Ovary (tissue), 9 donors: ENCODE data around the gene NUP93. TPM values are rescaled to one million over a fixed set of nuclear protein-coding genes. Genes with fewer than 3 reads are reported as not detected.

Experiments used
- DNase-seq, 5 donors: peaks; one replicate each; pipeline ENCODE4 v3.0.0-alpha.2; 2019 to 2020
- H3K27ac ChIP-seq, 2 donors: fragments of 200-600 bp; one replicate each; pipeline versions ENCODE4 v1.5.1 to v1.8.0; 2019 to 2022
- H3K27me3 ChIP-seq: fragments of 200-600 bp; one replicate; pipeline ENCODE4 v1.8.0; 2022
- H3K36me3 ChIP-seq: fragments of 200-600 bp; sonication (generic); one replicate; pipeline ENCODE4 v1.5.1; 2019
- H3K4me1 ChIP-seq: one replicate; pipeline ENCODE4 v1.8.1; 2013; ENCODE audit warnings: mild to moderate bottlenecking, moderate library complexity; ENCODE audit not compliant: insufficient read depth
- H3K4me3 ChIP-seq: fragments of 200-600 bp; sonication (generic); one replicate; pipeline ENCODE4 v1.5.1; 2017
- H3K9me3 ChIP-seq, 2 donors: fragments of 200-600 bp in 1 of 2; sonication (generic) in 1 of 2; one replicate each; pipeline versions ENCODE4 v1.5.1 to v1.8.1; 2013 to 2019; ENCODE audit warnings: mild to moderate bottlenecking in 1 of 2, moderate library complexity in 1 of 2
- EP300 ChIP-seq: sonication (generic); formaldehyde crosslinking; IDR thresholded peaks from one replicate; pipeline ENCODE4 v1.6.1; 2017; ENCODE audit warnings: antibody characterized with exemption
- POLR2A ChIP-seq: fragments of 450-650 bp; IDR thresholded peaks from one replicate; pipeline ENCODE4 v1.6.1; 2017; ENCODE audit warnings: antibody characterized with exemption, mild to moderate bottlenecking, moderate library complexity
- WGBS, 3 donors: extraction: QIAGEN DNeasy Blood & Tissue Kit in 1 of 3; methylation state at CpG; one replicate each; pipeline versions ENCODE4 v1.1.5 to v1.1.7; 2013 to 2017; 5-methylcytosine and 5-hydroxymethylcytosine counted together
- intact Hi-C, 4 donors: fragments of 100-400 bp; cut with DNase I; formaldehyde crosslinking; loops; one replicate each; pipeline versions ENCODE4 v1.11.0 to v1.15.1; 2022 to 2023
- polyA plus RNA-seq, 2 donors: library from polyadenylated mRNA; stranded (reverse); fragments of 200-250 nt in 1 of 2; fragments of 350-450 nt in 1 of 2; fragmentation: Illumina TruSeq in 1 of 2; extraction: RNeasy Lipid Tissue Mini Kit (QIAGEN cat#74804) in 1 of 2; gene quantifications; one replicate each; pipeline ENCODE4 v1.2.3, GENCODE V29; 2013 to 2014
- total RNA-seq, 7 donors: library from RNA; depleted of rRNA in 2 of 7; stranded (reverse); fragments of >200 nt in 2 of 7; fragmentation: NEBNext Ultra II Directional in 3 of 7; extraction: Animal tissue kit (Norgen Biotek cat#: 25700) in 3 of 7; gene quantifications; one replicate each; pipeline versions ENCODE4 v1.1.0 to v1.2.4, GENCODE V29; 2016 to 2023
- TF ChIP-seq, protein P1 (sequence below), 3 donors: fragments of 450-650 bp in 2 of 3; fragments of 200-600 bp in 1 of 3; IDR thresholded peaks; one replicate each; pipeline versions ENCODE4 v1.5.1 to v1.8.0; 2016 to 2022; ENCODE audit warnings: antibody characterized with exemption in 3 of 3, mild to moderate bottlenecking in 1 of 3
- donor health status: DM: no; HTN: no; CAD: no; lungs with moderate emphysema.
- donor health status: DM: no; HTN: no; CAD: no.
- donor health status: Bipolar disorder and iron deficiency.
- donor health status: DM: yes; HTN: yes; CAD: no.
- donor health status: DM: no; HTN: no; CAD: no.
- donor health status: DM: yes; HTN: yes; CAD: no.

NUP93 gene
- total and polyA plus RNA-seq, 9 donors, result 24.1 to 53.9 (median 42.7) TPM

DNA sequence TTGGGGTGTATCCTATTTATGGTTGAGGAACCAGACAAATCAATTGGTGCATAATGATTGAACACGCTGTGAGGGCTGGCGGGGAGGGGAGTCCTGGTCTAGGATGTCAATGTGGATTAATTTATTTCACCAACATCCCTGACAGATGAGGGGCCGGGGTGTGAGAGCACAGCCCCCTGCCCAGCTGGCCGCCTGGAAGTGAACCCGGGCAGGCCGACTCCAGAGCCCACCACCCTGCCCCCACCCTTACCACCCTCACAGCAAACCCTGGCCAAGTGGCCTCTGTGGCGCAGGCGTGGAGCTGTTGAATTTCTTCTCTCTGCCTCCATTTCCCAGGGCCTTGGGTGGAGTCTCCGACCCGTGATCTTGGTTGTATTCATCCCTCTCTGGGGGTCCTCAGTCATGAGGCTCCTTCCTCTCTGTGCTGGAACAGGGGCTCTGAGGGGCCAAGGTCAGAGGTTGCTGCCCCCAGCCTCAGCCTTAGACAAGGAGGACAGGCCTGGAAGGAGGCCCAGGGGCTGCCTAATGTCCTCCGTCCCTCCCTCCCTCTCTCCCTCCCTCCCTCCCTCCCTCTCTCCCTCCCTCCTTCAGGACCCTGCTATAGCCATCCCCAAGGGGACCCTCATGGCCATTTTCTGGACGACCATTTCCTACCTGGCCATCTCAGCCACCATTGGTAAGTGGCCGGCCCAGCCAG, 147.7 kb downstream of the NUP93 start:
- TF ChIP-seq EP300 (no peak), POLR2A (no peak)
- TF ChIP-seq, protein P1, sequence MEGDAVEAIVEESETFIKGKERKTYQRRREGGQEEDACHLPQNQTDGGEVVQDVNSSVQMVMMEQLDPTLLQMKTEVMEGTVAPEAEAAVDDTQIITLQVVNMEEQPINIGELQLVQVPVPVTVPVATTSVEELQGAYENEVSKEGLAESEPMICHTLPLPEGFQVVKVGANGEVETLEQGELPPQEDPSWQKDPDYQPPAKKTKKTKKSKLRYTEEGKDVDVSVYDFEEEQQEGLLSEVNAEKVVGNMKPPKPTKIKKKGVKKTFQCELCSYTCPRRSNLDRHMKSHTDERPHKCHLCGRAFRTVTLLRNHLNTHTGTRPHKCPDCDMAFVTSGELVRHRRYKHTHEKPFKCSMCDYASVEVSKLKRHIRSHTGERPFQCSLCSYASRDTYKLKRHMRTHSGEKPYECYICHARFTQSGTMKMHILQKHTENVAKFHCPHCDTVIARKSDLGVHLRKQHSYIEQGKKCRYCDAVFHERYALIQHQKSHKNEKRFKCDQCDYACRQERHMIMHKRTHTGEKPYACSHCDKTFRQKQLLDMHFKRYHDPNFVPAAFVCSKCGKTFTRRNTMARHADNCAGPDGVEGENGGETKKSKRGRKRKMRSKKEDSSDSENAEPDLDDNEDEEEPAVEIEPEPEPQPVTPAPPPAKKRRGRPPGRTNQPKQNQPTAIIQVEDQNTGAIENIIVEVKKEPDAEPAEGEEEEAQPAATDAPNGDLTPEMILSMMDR (IDR thresholded peaks at IDR 0.05), result no peak
- Histone ChIP-seq H3K27ac (no peak overlapping the region), H3K27me3 (no peaks in the 10 kb centered on the region), H3K9me3 (no peaks in the 10 kb centered on the region), H3K4me1 (no peaks in the 10 kb centered on the region), H3K4me3 (no peak overlapping the region), H3K36me3 (no peaks in the 10 kb centered on the region)
- intact Hi-C loops, result loop anchor here in 1 of 4 donors (10.0 kb wide), 1 partner anchor 57 kb away; the partner anchor contains the start of gene HERPUD1
- no peak for DNase-seq
- WGBS, 3 donors, result 88 to 91% (median 90%) methylated on average over 13 of the region's 13 CpGs

- DNase-seq, result no peak
- Histone ChIP-seq H3K27ac (no peak overlapping the region), H3K36me3 (no peaks in the 10 kb centered on the region), H3K4me3 (no peak overlapping the region), H3K9me3 (no peaks in the 10 kb centered on the region), H3K4me1 (no peaks in the 10 kb centered on the region), H3K27me3 (no peaks in the 10 kb centered on the region)
- intact Hi-C loops, result loop anchor here in 1 of 4 donors (10.0 kb wide), 1 partner anchor 56 kb away; the partner anchor contains the start of gene HERPUD1
- TF ChIP-seq, protein P1 (IDR thresholded peaks at IDR 0.05), result no peak
- TF ChIP-seq EP300 (no peak), POLR2A (no peak)
- 89 to 91% (median 90%) methylated on average over 8 of the region's 8 CpGs for WGBS, 3 donors
These were observed 148.4 kb downstream of the NUP93 start for GRCh38 chr16:56878282-56878854.

GRCh38 chr16:56879276-56879675, 149.3 kb downstream of the NUP93 start:
- intact Hi-C loops, result loop anchor here in 1 of 4 donors (10.0 kb wide), 1 partner anchor 56 kb away; the partner anchor contains the start of gene HERPUD1
- 87 to 94% (median 93%) methylated on average over 8 to 9 of the region's 9 CpGs for WGBS, 3 donors
- Histone ChIP-seq H3K4me1 (no peaks in the 10 kb centered on the region), H3K9me3 (no peaks in the 10 kb centered on the region), H3K4me3 (no peak overlapping the region), H3K27ac (no peak overlapping the region), H3K36me3 (no peaks in the 10 kb centered on the region), H3K27me3 (no peaks in the 10 kb centered on the region)
- no peak for TF ChIP-seq EP300
- no peak for TF ChIP-seq POLR2A
- TF ChIP-seq, protein P1 (IDR thresholded peaks at IDR 0.05), result no peak
- no peak for DNase-seq

- 86 to 95% (median 88%) methylated on average over 12 of the region's 12 CpGs for WGBS, 3 donors
- no peak overlapping the region for H3K27ac ChIP-seq
These were observed 150.2 kb downstream of the NUP93 start for GRCh38 chr16:56880176-56880575.

More at GRCh38 chr16:56880176-56880575, 150.2 kb downstream of the NUP93 start:
- Histone ChIP-seq H3K9me3 (no peaks in the 10 kb centered on the region), H3K4me3 (no peak overlapping the region), H3K36me3 (no peaks in the 10 kb centered on the region), H3K27me3 (no peaks in the 10 kb centered on the region), H3K4me1 (no peaks in the 10 kb centered on the region)
- no peak for DNase-seq
- intact Hi-C loops, result no loop called here
- TF ChIP-seq POLR2A (no peak), EP300 (no peak)
- TF ChIP-seq, protein P1 (IDR thresholded peaks at IDR 0.05), result no peak
